Common myeloid progenitor, CD34-positive (primary cell): ENCODE results near the gene CSHL1.

Experiments
- CTCF ChIA-PET: fragments of 350-600 bp; sonication (Branson Sonifier 250); formaldehyde crosslinking; loops from one replicate; lab custom pipeline; 2021; ENCODE audit warnings: antibody characterized with exemption; lab: Charles Lee
- POLR2A ChIA-PET: fragments of 350-600 bp; sonication (Branson Sonifier 250); formaldehyde crosslinking; loops from one replicate; lab custom pipeline; 2021; ENCODE audit warnings: antibody characterized with exemption; lab: Charles Lee
- DNase-seq, 3 donors: peaks; one replicate each; pipeline versions ENCODE4 v3.0.0 to v3.0.0-alpha.2; 2013
- H3K27ac ChIP-seq, 2 experiments: 1 replicate in 1 of 2; 2 replicates in 1 of 2; pipeline ENCODE4 v1.7.0; 2013; ENCODE audit warnings: inconsistent platforms in 2 of 2, low read length in 2 of 2, mild to moderate bottlenecking in 2 of 2, low read depth in 1 of 2, moderate library complexity in 1 of 2; ENCODE audit not compliant: severe bottlenecking in 2 of 2, insufficient read depth in 1 of 2, poor library complexity in 1 of 2
- H3K27me3 ChIP-seq, 5 experiments: replicated peaks in 2 of 5; 1 replicate in 3 of 5; 2 replicates in 2 of 5; pipeline versions ENCODE4 v1.6.1 to v1.7.0; 2013; ENCODE audit warnings: low read length in 4 of 5, mild to moderate bottlenecking in 2 of 5, moderate library complexity in 2 of 5, inconsistent platforms in 1 of 5; ENCODE audit not compliant: insufficient read depth in 5 of 5, control insufficient read depth in 4 of 5
- H3K36me3 ChIP-seq, 4 experiments: 1 replicate in 2 of 4; 2 replicates in 2 of 4; pipeline versions ENCODE4 v1.6.1 to v1.7.0; 2013; ENCODE audit warnings: low read length in 3 of 4, control low read depth in 1 of 4, mild to moderate bottlenecking in 1 of 4; ENCODE audit not compliant: control insufficient read depth in 4 of 4, insufficient read depth in 4 of 4
- H3K4me1 ChIP-seq, 4 experiments: 1 replicate in 3 of 4; 2 replicates in 1 of 4; pipeline versions ENCODE4 v1.6.1 to v1.7.1; 2013; ENCODE audit warnings: low read length in 3 of 4, mild to moderate bottlenecking in 3 of 4, control low read depth in 1 of 4, inconsistent platforms in 1 of 4, moderate library complexity in 1 of 4; ENCODE audit not compliant: control insufficient read depth in 4 of 4, insufficient read depth in 4 of 4; ENCODE audit errors: control extremely low read depth in 1 of 4
- H3K4me3 ChIP-seq, 7 experiments: 1 replicate in 4 of 7; 2 replicates in 3 of 7; pipeline versions ENCODE4 v1.5.1 to v1.7.0; 2013; ENCODE audit warnings: mild to moderate bottlenecking in 7 of 7, low read length in 6 of 7, moderate library complexity in 6 of 7, inconsistent platforms in 2 of 7, low read depth in 2 of 7, control low read depth in 1 of 7; ENCODE audit not compliant: insufficient read depth in 4 of 7, control insufficient read depth in 1 of 7; ENCODE audit errors: extremely low read depth in 1 of 7
- H3K9me3 ChIP-seq, 5 experiments: 1 replicate in 4 of 5; 2 replicates in 1 of 5; pipeline versions ENCODE4 v1.6.1 to v1.7.1; 2013; ENCODE audit warnings: low read length in 4 of 5, mild to moderate bottlenecking in 2 of 5, inconsistent platforms in 1 of 5, low read depth in 1 of 5, moderate library complexity in 1 of 5; ENCODE audit not compliant: control insufficient read depth in 4 of 5, insufficient read depth in 2 of 5; ENCODE audit errors: control extremely low read depth in 1 of 5
- WGBS: methylation state at CpG from one replicate; pipeline ENCODE4 v1.1.5; 2013; ENCODE audit not compliant: insufficient coverage; 5-methylcytosine and 5-hydroxymethylcytosine counted together

CSHL1 gene

DNA sequence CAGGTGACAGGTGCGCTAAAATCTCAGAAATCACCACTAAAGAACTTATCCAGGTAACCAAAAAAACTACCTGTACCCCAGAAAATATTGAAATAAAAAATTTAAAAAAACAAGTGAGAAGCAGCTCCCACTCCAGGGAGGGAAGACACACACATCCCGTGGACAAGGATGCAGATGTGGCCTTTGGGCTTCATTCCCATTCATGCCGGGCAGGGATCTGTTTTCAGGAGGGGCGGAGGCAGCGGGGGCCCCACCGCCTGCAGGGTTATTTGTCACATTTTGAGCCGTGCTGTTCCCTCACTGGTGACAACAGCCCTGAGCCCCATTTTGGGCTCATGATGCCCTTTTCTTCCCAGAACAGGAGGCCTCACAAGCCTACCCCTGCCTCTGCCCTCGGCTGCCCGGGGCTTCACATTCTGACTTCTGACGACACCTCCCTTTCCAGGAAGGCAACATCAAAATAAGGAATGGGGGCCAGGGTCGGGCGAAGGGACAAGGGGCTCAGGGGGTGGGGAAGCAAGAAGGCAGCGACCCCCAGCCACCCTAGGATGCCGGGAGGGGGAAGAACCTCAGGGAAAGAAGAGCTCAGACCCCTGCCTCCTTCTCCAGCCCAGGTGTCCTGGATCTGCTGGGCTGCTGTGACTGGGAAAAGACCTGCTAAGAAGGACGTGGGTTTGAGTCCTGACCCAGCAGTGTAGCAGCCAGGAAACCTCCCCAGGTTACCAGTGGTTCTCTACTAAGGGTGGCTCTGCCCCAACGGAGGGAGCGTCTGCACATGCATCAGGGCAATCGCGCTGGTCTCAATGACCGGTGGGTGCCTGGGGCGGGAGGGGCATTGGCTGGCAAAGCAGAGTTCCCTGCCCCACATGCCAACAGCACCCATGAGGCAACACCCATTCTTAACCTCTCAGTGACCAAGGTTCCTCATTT is 23.4 kb upstream of the CSHL1 start:
- POLR2A ChIA-PET, result no interaction called here

DNA sequence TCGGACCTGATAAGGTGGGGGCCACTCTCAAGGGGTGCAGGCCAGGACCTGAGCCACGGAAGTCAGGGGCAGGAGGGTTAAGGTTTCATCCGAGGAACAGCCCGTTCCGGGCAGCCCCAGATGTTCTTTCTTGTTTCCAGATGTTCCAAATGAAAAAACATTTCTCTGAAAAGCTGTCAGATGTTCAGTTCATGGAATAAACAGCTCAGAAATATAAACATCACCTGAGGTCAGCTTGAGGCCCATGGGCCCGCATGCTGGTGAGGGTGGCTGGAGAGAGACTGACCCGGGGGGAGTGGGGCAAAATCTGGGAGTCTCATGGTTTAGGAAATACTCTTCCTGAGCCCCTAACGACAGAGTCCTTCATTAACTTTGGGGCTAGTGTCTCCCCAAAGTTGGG is 22.5 kb upstream of the CSHL1 start:
- Histone ChIP-seq H3K9me3 (no peaks in the 10 kb centered on the region), H3K4me3 (no peak overlapping the region), H3K4me1 (peaks cover 0 to 34% (median 28%) of the 10 kb centered on the region in 4 experiments), H3K36me3 (peaks cover 2 to 18% (median 10%) of the 10 kb centered on the region in 4 experiments), H3K27me3 (no peaks in the 10 kb centered on the region), H3K27ac (no peak overlapping the region)
- no peak for DNase-seq
- 95% methylated on average over 6 of the region's 8 CpGs for WGBS
- POLR2A ChIA-PET, result no interaction called here
- CTCF ChIA-PET, result interaction anchor here (1.0 to 7.3 kb wide), 3 partner anchors 13 to 21 kb away, joined by 4 to 63 read pairs (median 37); partner anchors contain the start of gene GH1

More for the DNA sequence above, 23.4 kb upstream of the CSHL1 start:
- CTCF ChIA-PET, result interaction anchor here (1.0 to 7.3 kb wide), 4 partner anchors 12 to 56 kb away, joined by 4 to 63 read pairs (median 21); partner anchors contain the start of gene GH1
- Histone ChIP-seq H3K4me1 (peaks cover 0 to 42% (median 34%) of the 10 kb centered on the region in 4 experiments), H3K27ac (no peak overlapping the region), H3K27me3 (no peaks in the 10 kb centered on the region), H3K4me3 (no peak overlapping the region), H3K36me3 (peaks cover 2 to 10% (median 6%) of the 10 kb centered on the region in 4 experiments), H3K9me3 (no peaks in the 10 kb centered on the region)
- 97% methylated on average over 19 of the region's 21 CpGs for WGBS
- no peak for DNase-seq

DNA sequence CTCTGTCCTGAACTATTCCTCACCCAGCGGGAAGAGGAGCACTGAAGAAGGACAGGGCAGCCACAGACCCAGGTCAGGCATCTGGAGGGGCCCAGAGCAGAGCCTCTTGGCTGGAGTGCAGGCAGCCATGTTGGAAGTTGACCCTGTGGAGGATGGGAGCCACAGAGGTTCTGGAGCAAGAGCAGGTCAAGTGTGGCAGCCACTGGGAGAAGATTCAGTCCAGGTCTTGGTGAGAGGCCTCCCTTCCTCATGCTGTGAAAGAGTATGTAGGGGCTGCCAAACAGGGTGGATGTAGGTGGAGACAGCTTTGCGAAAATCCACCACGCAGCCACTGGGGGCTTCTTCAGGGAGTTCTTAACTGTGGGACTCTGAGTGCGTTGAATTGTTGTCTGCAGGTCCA is 21.7 kb upstream of the CSHL1 start:
- peak overlapping the region in 1 of 2 experiments; percentile 34 for H3K27ac ChIP-seq
- peaks cover 0 to 29% (median 27%) of the 10 kb centered on the region in 4 experiments for H3K4me1 ChIP-seq
- peak in 1 of 3 donors; percentile 18 for DNase-seq
- H3K4me3 ChIP-seq, result peak overlapping the region in 5 of 7 experiments; percentile 25 to 85 (median 71)
- no peaks in the 10 kb centered on the region for H3K9me3 ChIP-seq
- POLR2A ChIA-PET, result interaction anchor here (0.6 kb wide), 1 partner anchor 13 kb away, joined by 3 read pairs; no protein-coding TSS in a partner anchor
- CTCF ChIA-PET, result interaction anchor here (0.7 to 7.3 kb wide), 14 partner anchors 10 to 109 kb away, joined by 3 to 63 read pairs (median 4); partner anchors contain the start of gene GH1
- peaks cover 2 to 27% (median 13%) of the 10 kb centered on the region in 4 experiments for H3K36me3 ChIP-seq
- WGBS, result 93% methylated on average over 3 of the region's 4 CpGs
- no peaks in the 10 kb centered on the region for H3K27me3 ChIP-seq

DNA sequence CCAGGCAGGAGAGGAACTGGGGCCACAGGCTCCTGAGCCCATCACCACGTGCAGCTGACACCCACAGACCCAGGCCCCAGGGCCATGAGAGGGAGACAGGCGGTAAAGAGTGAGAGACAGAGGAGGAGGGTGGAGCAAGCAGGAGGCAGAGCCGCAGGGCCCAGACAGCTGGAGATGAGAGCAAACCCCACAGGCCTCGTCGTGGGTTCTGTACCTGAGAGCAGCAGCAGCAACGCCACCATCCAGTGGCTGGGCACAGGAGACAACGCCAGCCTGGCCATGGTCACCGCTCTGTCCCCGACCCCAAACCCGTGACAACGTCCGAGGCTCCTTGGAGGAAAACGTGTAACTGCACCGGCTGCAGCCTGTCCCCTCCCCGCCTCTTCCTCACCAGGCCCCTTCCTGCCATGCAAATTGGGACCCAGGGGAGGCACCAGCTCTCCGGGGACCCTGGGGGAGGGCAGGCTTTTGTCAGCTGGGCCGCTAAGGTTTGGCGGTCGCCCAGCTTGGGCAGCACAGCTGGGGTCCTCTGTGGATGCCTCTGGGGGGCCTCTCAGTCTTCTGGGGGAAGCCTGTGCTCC is 21.0 kb upstream of the CSHL1 start, which contains the start of gene CD79B:
Gene CD79B, minus strand, starts transcription at position 351 of the 581 bp plus-strand sequence. Its CDS starts 70 bp downstream, at position 281.
- ChIA-PET POLR2A (interaction anchor here (0.6 kb wide), 2 partner anchors 12 to 125 kb away, joined by 3 to 7 read pairs; no protein-coding TSS in a partner anchor), CTCF (interaction anchor here (0.8 to 7.3 kb wide), 14 partner anchors 10 to 110 kb away, joined by 3 to 63 read pairs (median 5); partner anchors contain the start of gene GH1)
- Histone ChIP-seq H3K27me3 (no peaks in the 10 kb centered on the region), H3K4me3 (peak within 1 kb of the TSS in 6 of 7 experiments; percentile 52 to 85 (median 68)), H3K36me3 (peaks cover 2 to 28% (median 13%) of the 10 kb centered on the region in 4 experiments), H3K4me1 (peaks cover 0 to 29% (median 27%) of the 10 kb centered on the region in 4 experiments), H3K9me3 (no peaks in the 10 kb centered on the region), H3K27ac (peak within 1 kb of the TSS in 1 of 2 experiments; percentile 34)
- peak in 2 of 3 donors; percentile 44 to 48 for DNase-seq
- WGBS, result under 1% methylated on average over 16 of the region's 19 CpGs

DNA sequence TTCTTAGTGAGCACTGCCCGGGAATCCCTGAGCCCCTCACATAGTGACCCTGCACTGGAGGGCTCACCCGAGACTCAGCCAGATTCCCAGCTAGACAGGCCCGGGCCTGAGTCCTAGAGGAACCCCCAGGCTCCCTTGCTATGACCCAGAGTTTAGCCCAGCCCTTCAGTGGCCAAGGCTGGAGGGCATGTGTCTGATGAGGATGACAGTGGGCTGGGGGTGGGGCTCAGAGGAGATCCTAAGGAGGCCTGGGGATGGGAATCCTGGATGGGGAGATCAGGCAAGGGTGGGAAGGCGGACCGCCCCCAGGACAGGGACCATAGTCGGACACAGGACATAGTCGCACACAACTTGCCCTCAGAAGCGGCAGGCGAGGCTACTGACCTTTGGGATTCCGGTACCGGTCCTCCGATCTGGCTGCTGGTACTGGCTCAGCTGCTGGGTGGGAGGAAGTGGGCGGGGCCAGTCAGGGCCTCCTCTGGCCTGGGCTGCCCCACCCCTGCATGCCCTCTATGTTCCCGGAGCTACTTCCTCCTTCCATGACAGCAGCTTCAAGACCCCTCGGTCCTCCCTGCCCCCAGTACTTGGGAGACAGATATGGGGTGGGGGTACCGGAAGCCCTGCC is 20.0 kb upstream of the CSHL1 start:
- Histone ChIP-seq H3K4me1 (peaks cover 0 to 29% (median 27%) of the 10 kb centered on the region in 4 experiments), H3K4me3 (peak overlapping the region in 6 of 7 experiments; percentile 52 to 85 (median 68)), H3K27me3 (no peaks in the 10 kb centered on the region), H3K36me3 (peaks cover 2 to 28% (median 13%) of the 10 kb centered on the region in 4 experiments), H3K27ac (peak overlapping the region in 1 of 2 experiments; percentile 34), H3K9me3 (no peaks in the 10 kb centered on the region)
- peak; percentile 60 to 74 (median 72) for DNase-seq
- WGBS, result 37% methylated on average over 11 of the region's 16 CpGs
- ChIA-PET POLR2A (interaction anchor here (1.0 kb wide), 1 partner anchor 88 kb away, joined by 4 read pairs; no protein-coding TSS in a partner anchor), CTCF (interaction anchor here (0.7 to 7.3 kb wide), 11 partner anchors 11 to 95 kb away, joined by 3 to 63 read pairs (median 6); partner anchors contain the start of gene GH1)
